GM12878 (cell line): ENCODE results near the gene KCNH5.

Source experiments
- ATF2 ChIP-seq: IDR thresholded peaks from 2 replicates; pipeline ENCODE4 v1.6.1; 2012; ENCODE audit warnings: low read length, inconsistent platforms
- CTCF ChIP-seq, 3 experiments: IDR thresholded peaks in 2 of 3; conservative IDR thresholded peaks in 1 of 3; 2 replicates each; pipeline ENCODE4 v1.5.1; 2011; ENCODE audit warnings: low read depth in 3 of 3, low read length in 3 of 3, mild to moderate bottlenecking in 3 of 3, control low read depth in 2 of 3, moderate library complexity in 2 of 3, inconsistent platforms in 1 of 3, mixed read lengths in 1 of 3; ENCODE audit not compliant: control insufficient read depth in 2 of 3, insufficient read depth in 1 of 3; ENCODE audit errors: extremely low read depth in 1 of 3
- EP300 ChIP-seq, 2 experiments: fragments of 150-350 bp in 1 of 2; IDR thresholded peaks; 2 replicates each; pipeline ENCODE4 v1.6.1; 2011 to 2012; ENCODE audit warnings: low read depth in 2 of 2, low read length in 2 of 2, borderline replicate concordance in 1 of 2, improper control_type of control experiment in 1 of 2, inconsistent platforms in 1 of 2; ENCODE audit not compliant: control insufficient read depth in 1 of 2
- EZH2 ChIP-seq: IDR thresholded peaks from 2 replicates; pipeline ENCODE4 v1.6.1; 2012; ENCODE audit warnings: low read depth, mild to moderate bottlenecking, control low read depth, inconsistent platforms, low read length, borderline replicate concordance; ENCODE audit not compliant: control insufficient read depth
- PAX8 ChIP-seq: fragments of 450-650 bp; IDR thresholded peaks from 2 replicates; pipeline ENCODE4 v1.6.1; 2017; ENCODE audit warnings: mild to moderate bottlenecking, moderate library complexity
- POLR2A ChIP-seq: IDR thresholded peaks from 2 replicates; pipeline ENCODE4 v1.6.1; 2011; ENCODE audit warnings: low read depth, mild to moderate bottlenecking, low read length
- SPI1 ChIP-seq: IDR thresholded peaks from 2 replicates; pipeline ENCODE4 v1.6.1; 2011; ENCODE audit warnings: low read depth, mild to moderate bottlenecking, low read length, moderate library complexity, borderline replicate concordance; ENCODE audit not compliant: insufficient read depth
- ZNF384 ChIP-seq: IDR thresholded peaks from 2 replicates; pipeline ENCODE4 v1.6.1; 2012; ENCODE audit warnings: low read depth, mild to moderate bottlenecking, low read length, improper control_type of control experiment, borderline replicate concordance
- ZSCAN29 ChIP-seq: fragments of 450-650 bp; IDR thresholded peaks from 2 replicates; pipeline ENCODE4 v1.6.1; 2017; ENCODE audit warnings: mild to moderate bottlenecking, moderate library complexity

- TF ChIP-seq EZH2 (no peak), SPI1 (no peak), ZSCAN29 (no peak), CTCF (IDR thresholded peaks at IDR 0.05 in 2 of 3, conservative IDR thresholded peaks at IDR 0.05 in 1 of 3; ENCODE audit: control insufficient read depth in 2 of 3, extremely low read depth in 1 of 3, insufficient read depth in 1 of 3, low read depth in 3 of 3, low read length in 3 of 3) (no peak), EP300 (IDR thresholded peaks at IDR 0.05; ENCODE audit: borderline replicate concordance in 1 of 2, control insufficient read depth in 1 of 2, low read depth in 2 of 2, low read length in 2 of 2) (no peak), PAX8 (no peak), POLR2A (no peak), ATF2 (no peak), ZNF384 (no peak)
Observed at GRCh38 chr14:62687818-62688217, 357.4 kb downstream of the KCNH5 start.
